Panc1 (cell line): ENCODE data around the gene AKAP13. TPM values are rescaled to one million over a fixed set of nuclear protein-coding genes. Genes with fewer than 3 reads are reported as not detected.

Source experiments
- ATAC-seq: fragments of 200-7000 bp; cut with Tn5 transposase; 2 replicates; pipeline ENCODE4 v1.9.1; 2020; ENCODE audit warnings: mild to moderate bottlenecking, moderate library complexity
- BruUV-seq: library from RNA; stranded (reverse); fragments of 400-500 nt; replicated peaks from 2 replicates; lab custom pipeline; 2021; lab: Mats Ljungman, UMichigan
- CTCF ChIA-PET: fragments of 300-600 bp; sonication (Branson Sonifier 250); formaldehyde crosslinking; loops from one replicate; lab custom pipeline; 2022; ENCODE audit warnings: antibody characterized with exemption; lab: Charles Lee
- POLR2A ChIA-PET: fragments of 300-600 bp; sonication (Branson Sonifier 250); formaldehyde crosslinking; loops from one replicate; lab custom pipeline; 2022; ENCODE audit warnings: antibody characterized with exemption; lab: Charles Lee
- DNase-seq: peaks from one replicate; pipeline ENCODE4 v3.0.0-alpha.2; 2010; ENCODE audit warnings: low read depth, low spot score
- H3K27ac ChIP-seq: 2 replicates; pipeline ENCODE4 v1.5.1; 2011; ENCODE audit warnings: mild to moderate bottlenecking, low read length, inconsistent platforms
- H3K27me3 ChIP-seq: fragments of 200-500 bp; sonication (Bioruptor generic); 2 replicates; pipeline ENCODE4 v1.6.0; 2014; ENCODE audit warnings: low read length, inconsistent platforms; ENCODE audit not compliant: control insufficient read depth, insufficient read depth
- H3K36me3 ChIP-seq: fragments of 200-500 bp; sonication (Bioruptor generic); 2 replicates; pipeline ENCODE4 v1.5.1; 2014; ENCODE audit warnings: inconsistent platforms, mild to moderate bottlenecking, low read length, moderate library complexity; ENCODE audit not compliant: control insufficient read depth, insufficient read depth
- H3K4me1 ChIP-seq: 2 replicates; pipeline ENCODE4 v1.5.1; 2011; ENCODE audit warnings: inconsistent platforms, mild to moderate bottlenecking, low read length, moderate library complexity; ENCODE audit not compliant: control insufficient read depth, insufficient read depth
- H3K4me3 ChIP-seq, 2 experiments: 2 replicates each; pipeline ENCODE4 v1.5.1; 2011 to 2012; ENCODE audit warnings: low read depth in 2 of 2, low read length in 2 of 2, mild to moderate bottlenecking in 2 of 2, inconsistent platforms in 1 of 2, moderate library complexity in 1 of 2
- H3K9me3 ChIP-seq: fragments of 200-500 bp; sonication (Bioruptor generic); 2 replicates; pipeline ENCODE4 v1.5.1; 2014; ENCODE audit warnings: low read depth, mild to moderate bottlenecking, inconsistent platforms, low read length, moderate library complexity; ENCODE audit not compliant: control insufficient read depth, insufficient read depth
- POLR2AphosphoS5 ChIP-seq: IDR thresholded peaks from 2 replicates; pipeline ENCODE4 v1.6.1; 2012; ENCODE audit warnings: mild to moderate bottlenecking, low read depth, low read length, moderate library complexity
- SIN3A ChIP-seq: IDR thresholded peaks from 2 replicates; pipeline ENCODE4 v1.6.1; 2012; ENCODE audit warnings: low read depth, mild to moderate bottlenecking, low read length, moderate library complexity, borderline replicate concordance; ENCODE audit not compliant: insufficient read depth
- TCF7L2 ChIP-seq: IDR thresholded peaks from 2 replicates; pipeline ENCODE4 v1.6.1; 2011; ENCODE audit warnings: mild to moderate bottlenecking, low read depth, low read length, inconsistent platforms
- in situ Hi-C: cut with HindIII; loops from 2 replicates; pipeline ENCODE4 v1.10.0; 2016; ENCODE audit warnings: low sequenced_read_pairs, low pct_unique_long_range_greater_than_20kb
- intact Hi-C: fragments of 100-400 bp; cut with micrococcal nuclease; formaldehyde crosslinking; loops from one replicate; pipeline ENCODE4 v1.10.0; 2022; ENCODE audit not compliant: unreplicated experiment
- total RNA-seq: library from RNA; stranded (reverse); gene quantifications from one replicate; pipeline ENCODE4 v1.2.1, GENCODE V29; 2021; ENCODE audit not compliant: unreplicated experiment
- TF ChIP-seq, protein P1 (sequence below), 2 experiments: IDR thresholded peaks; 2 replicates each; pipeline ENCODE4 v1.6.1; 2011 to 2012; ENCODE audit warnings: low read depth in 2 of 2, control low read depth in 1 of 2, low read length in 1 of 2, mild to moderate bottlenecking in 1 of 2, moderate library complexity in 1 of 2; ENCODE audit not compliant: insufficient read depth in 1 of 2
- TF ChIP-seq, protein P2 (sequence below): fragments of 450-650 bp; IDR thresholded peaks from 2 replicates; pipeline ENCODE4 v1.5.1; 2017; ENCODE audit warnings: mild to moderate bottlenecking

Gene AKAP13
- total RNA-seq, 1 experiment from 2014 or later, result 94.2 TPM

DNA sequence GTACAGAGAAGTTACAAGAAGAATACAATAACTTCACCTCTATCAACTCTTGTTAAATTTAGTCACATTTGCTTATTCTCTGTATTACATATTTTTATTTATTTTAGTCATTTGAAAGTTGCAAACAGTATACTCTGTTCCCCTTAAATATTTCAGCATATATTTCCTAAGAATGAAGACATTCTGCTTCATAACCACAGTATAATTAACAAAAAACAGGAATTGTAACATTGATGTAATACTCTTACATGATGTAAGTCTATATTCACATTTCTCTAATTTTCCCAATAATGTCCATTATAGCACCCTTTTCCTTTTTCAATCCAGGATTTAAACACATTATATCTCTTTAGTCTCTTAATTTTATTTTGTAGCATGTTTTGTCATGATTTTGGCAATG is 112.0 kb downstream of the AKAP13 start:
- Histone ChIP-seq H3K9me3 (no peaks in the 10 kb centered on the region), H3K27ac (no peak overlapping the region), H3K4me3 (no peak overlapping the region), H3K4me1 (peaks cover 12% of the 10 kb centered on the region), H3K27me3 (no peaks in the 10 kb centered on the region), H3K36me3 (peaks cover 2% of the 10 kb centered on the region; the same call in 1 of the 2 replicates)
- TF ChIP-seq TCF7L2, result no peak
- TF ChIP-seq SIN3A, result no peak
- TF ChIP-seq, protein P1, sequence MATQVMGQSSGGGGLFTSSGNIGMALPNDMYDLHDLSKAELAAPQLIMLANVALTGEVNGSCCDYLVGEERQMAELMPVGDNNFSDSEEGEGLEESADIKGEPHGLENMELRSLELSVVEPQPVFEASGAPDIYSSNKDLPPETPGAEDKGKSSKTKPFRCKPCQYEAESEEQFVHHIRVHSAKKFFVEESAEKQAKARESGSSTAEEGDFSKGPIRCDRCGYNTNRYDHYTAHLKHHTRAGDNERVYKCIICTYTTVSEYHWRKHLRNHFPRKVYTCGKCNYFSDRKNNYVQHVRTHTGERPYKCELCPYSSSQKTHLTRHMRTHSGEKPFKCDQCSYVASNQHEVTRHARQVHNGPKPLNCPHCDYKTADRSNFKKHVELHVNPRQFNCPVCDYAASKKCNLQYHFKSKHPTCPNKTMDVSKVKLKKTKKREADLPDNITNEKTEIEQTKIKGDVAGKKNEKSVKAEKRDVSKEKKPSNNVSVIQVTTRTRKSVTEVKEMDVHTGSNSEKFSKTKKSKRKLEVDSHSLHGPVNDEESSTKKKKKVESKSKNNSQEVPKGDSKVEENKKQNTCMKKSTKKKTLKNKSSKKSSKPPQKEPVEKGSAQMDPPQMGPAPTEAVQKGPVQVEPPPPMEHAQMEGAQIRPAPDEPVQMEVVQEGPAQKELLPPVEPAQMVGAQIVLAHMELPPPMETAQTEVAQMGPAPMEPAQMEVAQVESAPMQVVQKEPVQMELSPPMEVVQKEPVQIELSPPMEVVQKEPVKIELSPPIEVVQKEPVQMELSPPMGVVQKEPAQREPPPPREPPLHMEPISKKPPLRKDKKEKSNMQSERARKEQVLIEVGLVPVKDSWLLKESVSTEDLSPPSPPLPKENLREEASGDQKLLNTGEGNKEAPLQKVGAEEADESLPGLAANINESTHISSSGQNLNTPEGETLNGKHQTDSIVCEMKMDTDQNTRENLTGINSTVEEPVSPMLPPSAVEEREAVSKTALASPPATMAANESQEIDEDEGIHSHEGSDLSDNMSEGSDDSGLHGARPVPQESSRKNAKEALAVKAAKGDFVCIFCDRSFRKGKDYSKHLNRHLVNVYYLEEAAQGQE (IDR thresholded peaks at IDR 0.05; ENCODE audit: insufficient read depth in 1 of 2, low read depth in 2 of 2, low read length in 1 of 2), result no peak
- TF ChIP-seq POLR2AphosphoS5, result no peak
- intact Hi-C loops, result no loop called here
- in situ Hi-C loops, result no loop called here
- no TSS peak for BruUV-seq
- ChIA-PET POLR2A (no interaction called here), CTCF (no interaction called here)
- no peak for ATAC-seq
- no peak for DNase-seq

DNA sequence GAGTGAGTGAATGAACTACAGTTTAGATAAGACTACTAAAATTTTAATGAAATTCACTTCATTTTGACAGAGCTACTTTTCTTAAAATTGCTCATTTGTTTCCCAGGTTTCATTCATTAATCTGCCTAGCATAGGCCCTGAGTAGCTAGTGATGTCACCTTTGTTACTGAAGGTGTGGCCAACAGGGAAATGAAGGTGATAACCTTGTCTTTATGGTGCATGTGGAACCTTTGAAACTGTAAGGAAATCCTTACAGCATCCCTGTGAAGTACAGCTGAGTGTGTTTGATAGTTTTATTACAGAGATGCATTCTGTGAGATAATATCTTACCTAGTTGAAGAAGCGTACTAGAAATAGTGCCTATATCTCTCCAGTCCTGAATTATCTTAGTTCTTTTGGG is 112.9 kb downstream of the AKAP13 start:
- DNase-seq (no peak), ATAC-seq (no peak)
- Histone ChIP-seq H3K9me3 (no peaks in the 10 kb centered on the region), H3K27me3 (no peaks in the 10 kb centered on the region), H3K4me3 (no peak overlapping the region), H3K4me1 (peaks cover 12% of the 10 kb centered on the region), H3K36me3 (peaks cover 1% of the 10 kb centered on the region; the same call in 1 of the 2 replicates), H3K27ac (no peak overlapping the region)
- TF ChIP-seq, protein P2, sequence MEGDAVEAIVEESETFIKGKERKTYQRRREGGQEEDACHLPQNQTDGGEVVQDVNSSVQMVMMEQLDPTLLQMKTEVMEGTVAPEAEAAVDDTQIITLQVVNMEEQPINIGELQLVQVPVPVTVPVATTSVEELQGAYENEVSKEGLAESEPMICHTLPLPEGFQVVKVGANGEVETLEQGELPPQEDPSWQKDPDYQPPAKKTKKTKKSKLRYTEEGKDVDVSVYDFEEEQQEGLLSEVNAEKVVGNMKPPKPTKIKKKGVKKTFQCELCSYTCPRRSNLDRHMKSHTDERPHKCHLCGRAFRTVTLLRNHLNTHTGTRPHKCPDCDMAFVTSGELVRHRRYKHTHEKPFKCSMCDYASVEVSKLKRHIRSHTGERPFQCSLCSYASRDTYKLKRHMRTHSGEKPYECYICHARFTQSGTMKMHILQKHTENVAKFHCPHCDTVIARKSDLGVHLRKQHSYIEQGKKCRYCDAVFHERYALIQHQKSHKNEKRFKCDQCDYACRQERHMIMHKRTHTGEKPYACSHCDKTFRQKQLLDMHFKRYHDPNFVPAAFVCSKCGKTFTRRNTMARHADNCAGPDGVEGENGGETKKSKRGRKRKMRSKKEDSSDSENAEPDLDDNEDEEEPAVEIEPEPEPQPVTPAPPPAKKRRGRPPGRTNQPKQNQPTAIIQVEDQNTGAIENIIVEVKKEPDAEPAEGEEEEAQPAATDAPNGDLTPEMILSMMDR, result no peak
- TF ChIP-seq TCF7L2 (no peak), SIN3A (no peak), POLR2AphosphoS5 (no peak)
- TF ChIP-seq, protein P1 (IDR thresholded peaks at IDR 0.05; ENCODE audit: insufficient read depth in 1 of 2, low read depth in 2 of 2, low read length in 1 of 2), result no peak
- intact Hi-C loops (no loop called here), in situ Hi-C loops (no loop called here)
- CTCF ChIA-PET, result no interaction called here
- POLR2A ChIA-PET, result no interaction called here
- BruUV-seq, result no TSS peak
